A673 (cell line): ENCODE data around the gene CREB5. TPM values are rescaled to one million over a fixed set of nuclear protein-coding genes. Genes with fewer than 3 reads are reported as not detected.

Experiments used
- BruUV-seq: library from RNA; stranded (reverse); fragments of 400-500 nt; replicated peaks from 2 replicates; lab custom pipeline; 2021; lab: Mats Ljungman, UMichigan
- CTCF ChIA-PET: fragments of 300-600 bp; sonication (Branson Sonifier 250); formaldehyde crosslinking; loops from one replicate; lab custom pipeline; 2022; ENCODE audit warnings: antibody characterized with exemption; lab: Charles Lee
- POLR2A ChIA-PET: fragments of 300-600 bp; sonication (Branson Sonifier 250); formaldehyde crosslinking; loops from one replicate; lab custom pipeline; 2022; ENCODE audit warnings: antibody characterized with exemption; ENCODE audit not compliant: low non-redundant PET; lab: Charles Lee
- DNase-seq: peaks from one replicate; pipeline ENCODE4 v3.0.0-alpha.2; 2015; ENCODE audit warnings: low spot score
- H3K27ac ChIP-seq: fragments of 200-600 bp; sonication (generic); 2 replicates; pipeline ENCODE4 v1.5.1; 2016; ENCODE audit warnings: mixed run types, low read depth, mild to moderate bottlenecking, mixed read lengths, antibody characterized with exemption, low read length; ENCODE audit not compliant: poor library complexity, severe bottlenecking
- H3K27me3 ChIP-seq: fragments of 200-600 bp; sonication (generic); replicated peaks from 2 replicates; pipeline ENCODE4 v1.6.1; 2017; ENCODE audit warnings: mixed run types, low read depth, mild to moderate bottlenecking, mixed read lengths, antibody characterized with exemption, low read length; ENCODE audit not compliant: insufficient read depth, poor library complexity
- H3K36me3 ChIP-seq: fragments of 200-600 bp; sonication (generic); 2 replicates; pipeline ENCODE4 v1.6.1; 2016; ENCODE audit warnings: mixed run types, mild to moderate bottlenecking, mixed read lengths, antibody characterized with exemption, low read length; ENCODE audit not compliant: insufficient read depth, poor library complexity, severe bottlenecking
- H3K4me1 ChIP-seq: fragments of 200-600 bp; sonication (generic); 2 replicates; pipeline ENCODE4 v1.6.1; 2017; ENCODE audit warnings: mixed run types, mild to moderate bottlenecking, mixed read lengths, antibody characterized with exemption, low read length; ENCODE audit not compliant: insufficient read depth, poor library complexity, severe bottlenecking
- H3K4me3 ChIP-seq: fragments of 200-600 bp; sonication (generic); 2 replicates; pipeline ENCODE4 v1.5.1; 2016; ENCODE audit warnings: low read depth, mixed run types, mild to moderate bottlenecking, mixed read lengths, low read length; ENCODE audit not compliant: poor library complexity, severe bottlenecking
- H3K9me3 ChIP-seq: fragments of 200-600 bp; sonication (generic); 2 replicates; pipeline ENCODE4 v1.6.1; 2016; ENCODE audit warnings: mixed run types, low read depth, mild to moderate bottlenecking, mixed read lengths, antibody characterized with exemption, low read length; ENCODE audit not compliant: poor library complexity, severe bottlenecking
- CTCF ChIP-seq: fragments of 300-800, 200-600 bp; sonication (generic); conservative IDR thresholded peaks from 2 replicates; pipeline ENCODE4 v1.5.1; 2017; ENCODE audit warnings: low read depth, mild to moderate bottlenecking, antibody characterized with exemption, low read length, moderate library complexity, mixed read lengths
- EZH2 ChIP-seq: fragments of 200-600 bp; sonication (generic); IDR thresholded peaks from 2 replicates; pipeline ENCODE4 v1.6.1; 2017; ENCODE audit warnings: borderline replicate concordance, low read depth, mild to moderate bottlenecking, mixed read lengths, antibody characterized with exemption, low read length; ENCODE audit not compliant: poor library complexity, severe bottlenecking
- intact Hi-C: fragments of 100-400 bp; cut with micrococcal nuclease; formaldehyde crosslinking; loops from one replicate; pipeline ENCODE4 v1.10.0; 2022; ENCODE audit not compliant: unreplicated experiment
- total RNA-seq: library from RNA; stranded (reverse); gene quantifications from 2 replicates; pipeline ENCODE4 v1.2.3, GENCODE V29; 2021

The CREB5 gene
- total RNA-seq, 1 experiment from 2014 or later, result 10.3 TPM

- ChIA-PET POLR2A (no interaction called here), CTCF (no interaction called here)
- Histone ChIP-seq H3K27ac (no peak overlapping the region), H3K36me3 (no peaks in the 10 kb centered on the region), H3K4me3 (no peak overlapping the region), H3K9me3 (no peaks in the 10 kb centered on the region), H3K27me3 (no peaks in the 10 kb centered on the region), H3K4me1 (no peaks in the 10 kb centered on the region)
- no TSS peak for BruUV-seq
- TF ChIP-seq CTCF, result no peak
- TF ChIP-seq EZH2, result no peak
- no peak for DNase-seq
- intact Hi-C loops, result no loop called here
These were observed 314.2 kb downstream of the CREB5 start for GRCh38 chr7:28726555-28726954.

DNA sequence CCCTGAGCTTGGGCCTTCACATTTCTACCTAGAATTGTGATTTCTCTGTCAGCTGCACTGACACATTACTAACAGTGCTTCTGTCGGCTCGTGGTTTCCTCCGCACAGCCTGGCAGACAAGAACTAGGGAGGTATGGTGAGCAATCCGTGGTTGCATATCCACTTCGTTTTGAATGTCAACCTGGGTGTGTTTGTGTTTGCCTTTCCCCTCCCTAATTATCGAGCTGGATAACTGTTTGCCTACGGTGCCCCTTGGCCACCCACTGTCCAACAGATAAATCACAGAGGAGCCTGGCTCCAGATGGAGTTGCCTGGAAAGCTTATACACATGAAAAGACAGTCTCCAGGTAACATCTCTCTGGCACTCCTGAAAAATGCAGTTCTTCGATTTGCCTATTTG is 317.0 kb downstream of the CREB5 start:
- no peak for DNase-seq
- Histone ChIP-seq H3K36me3 (no peaks in the 10 kb centered on the region), H3K4me3 (no peak overlapping the region), H3K4me1 (no peaks in the 10 kb centered on the region), H3K9me3 (no peaks in the 10 kb centered on the region), H3K27me3 (no peaks in the 10 kb centered on the region), H3K27ac (no peak overlapping the region)
- POLR2A ChIA-PET, result no interaction called here
- BruUV-seq, result no TSS peak
- TF ChIP-seq EZH2, result no peak
- TF ChIP-seq CTCF, result no peak
- CTCF ChIA-PET, result no interaction called here
- intact Hi-C loops, result no loop called here

- intact Hi-C loops, result no loop called here
These were observed 317.4 kb downstream of the CREB5 start for GRCh38 chr7:28729727-28730126.

More at GRCh38 chr7:28729727-28730126, 317.4 kb downstream of the CREB5 start:
- ChIA-PET POLR2A (no interaction called here), CTCF (no interaction called here)
- TF ChIP-seq CTCF, result no peak
- no peak for TF ChIP-seq EZH2
- H3K27ac ChIP-seq, result no peak overlapping the region
- no TSS peak for BruUV-seq
- no peaks in the 10 kb centered on the region for H3K27me3 ChIP-seq
- H3K4me1 ChIP-seq, result no peaks in the 10 kb centered on the region
- no peak for DNase-seq
- no peak overlapping the region for H3K4me3 ChIP-seq
- H3K36me3 ChIP-seq, result no peaks in the 10 kb centered on the region
- no peaks in the 10 kb centered on the region for H3K9me3 ChIP-seq
